Activated CD8-positive, alpha-beta memory T cell treated with anti-CD3 and anti-CD28 coated beads, Interleukin-2, amount 50 U/mL, for 1 hour (primary cell): ENCODE results near the gene KHDC4.
A peak's percentile ranks its signal among the peaks of the same experiment; 100 is the strongest.

Source experiments
- DNase-seq: peaks from one replicate; pipeline ENCODE4 v3.0.0-alpha.2; 2020; ENCODE audit errors: extremely low read depth

Gene KHDC4

GRCh38 chr1:155934097-155934935, at the start of gene KHDC4:
Gene KHDC4, minus strand, starts transcription at chr1:155934413. Its CDS starts 40 bp downstream, at chr1:155934373.
- peak; percentile 95 for DNase-seq

GRCh38 chr1:155983191-155984024, 49.2 kb upstream of the KHDC4 start:
- no peak for DNase-seq

GRCh38 chr1:155982106-155982505, 47.9 kb upstream of the KHDC4 start:
- DNase-seq = no peak

- no peak for DNase-seq
Measured at GRCh38 chr1:155981266-155982088, 47.3 kb upstream of the KHDC4 start.

- DNase-seq = no peak
Measured at GRCh38 chr1:155979597-155980343, 45.6 kb upstream of the KHDC4 start.

GRCh38 chr1:155978973-155979429, 44.8 kb upstream of the KHDC4 start:
- DNase-seq = no peak

GRCh38 chr1:155978325-155978972, 44.2 kb upstream of the KHDC4 start, which contains the start of gene ARHGEF2:
Gene ARHGEF2, minus strand, starts transcription at chr1:155978547. Its CDS starts 120 bp downstream, at chr1:155978427.
- DNase-seq = no peak

- DNase-seq = no peak
Measured at GRCh38 chr1:155977690-155978324, 43.6 kb upstream of the KHDC4 start.

- no peak for DNase-seq
Measured at GRCh38 chr1:155976913-155977689, 42.9 kb upstream of the KHDC4 start.

- DNase-seq = no peak
Measured at GRCh38 chr1:155976062-155976912, 42.1 kb upstream of the KHDC4 start.

GRCh38 chr1:155975375-155976061, 41.3 kb upstream of the KHDC4 start:
- DNase-seq = no peak

- DNase-seq = no peak
Measured at GRCh38 chr1:155974208-155975115, 40.2 kb upstream of the KHDC4 start.

GRCh38 chr1:155973723-155974122, 39.5 kb upstream of the KHDC4 start:
- DNase-seq = no peak

- DNase-seq = no peak
Measured at GRCh38 chr1:155971910-155972809, 37.9 kb upstream of the KHDC4 start.

GRCh38 chr1:155970531-155971167, 36.4 kb upstream of the KHDC4 start:
- DNase-seq = no peak
